HT-29 (cell line): Measurements from ENCODE around the gene SP7. TPM values are rescaled to one million over a fixed set of nuclear protein-coding genes. Genes with fewer than 3 reads are reported as not detected.

Source experiments
- total RNA-seq: library from RNA; depleted of rRNA; stranded (reverse); fragments of >200 nt; shearing (Covaris generic); gene quantifications from 2 replicates; pipeline ENCODE4 v1.2.3, GENCODE V29; 2014; rRNA removed

The SP7 gene
- total RNA-seq, 1 experiment from 2014 or later, result not detected

Other genes starting within 250 kb of the SP7 start
- 394 and 417 TPM in 2 replicates for gene IGFBP6, start 238.7 kb downstream of the SP7 start, total RNA-seq
- 0.15 and 0.23 TPM in 2 replicates for gene SOAT2, start 232.9 kb downstream of the SP7 start, total RNA-seq
- 8.1 and 8.8 TPM in 2 replicates for gene ZNF740, start 155.6 kb downstream of the SP7 start, total RNA-seq
- 14.7 and 16.3 TPM in 2 replicates for gene CSAD, start 155.4 kb downstream of the SP7 start, total RNA-seq
- 8.1 and 11.4 TPM in 2 replicates for gene ITGB7, start 129.1 kb downstream of the SP7 start, total RNA-seq
- gene RARG, start 104.1 kb downstream of the SP7 start, total RNA-seq, result 89.7 and 92.5 TPM in 2 replicates
- gene ESPL1, start 68.1 kb downstream of the SP7 start, total RNA-seq, result 28.0 and 31.0 TPM in 2 replicates
- gene PFDN5, start 40.8 kb downstream of the SP7 start, total RNA-seq, result 219 and 260 TPM in 2 replicates
- gene MYG1, start 36.7 kb downstream of the SP7 start, total RNA-seq, result 92.5 and 106 TPM in 2 replicates
- gene AAAS, start 14.7 kb downstream of the SP7 start, total RNA-seq, result 68.4 and 70.6 TPM in 2 replicates
- 52.0 and 56.5 TPM in 2 replicates for gene SP1, start 43.8 kb upstream of the SP7 start, total RNA-seq
- gene AMHR2, start 87.5 kb upstream of the SP7 start, total RNA-seq, result not detected in 2 replicates
- 122 and 134 TPM in 2 replicates for gene PRR13, start 105.4 kb upstream of the SP7 start, total RNA-seq
- gene PCBP2, start 115.7 kb upstream of the SP7 start, total RNA-seq, result 127 and 135 TPM in 2 replicates
- 0.84 and 3.2 TPM in 2 replicates for gene MAP3K12, start 163.1 kb upstream of the SP7 start, total RNA-seq
- gene TARBP2, start 164.9 kb upstream of the SP7 start, total RNA-seq, result 68.9 and 89.2 TPM in 2 replicates
- not detected in 2 replicates for gene NPFF, start 171.1 kb upstream of the SP7 start, total RNA-seq